ENCODE results near the gene XCR1. TPM values are rescaled to one million over a fixed set of nuclear protein-coding genes. Genes with fewer than 3 reads are reported as not detected.
"Not testable (repeated sequence)": the region's sequence is repeated elsewhere in the genome, so short reads cannot be mapped to it uniquely, and the experiment has no call there.

XCR1 gene
- total and polyA plus RNA-seq, 9 donors: under 0.01 to 1.2 (median 0.05) TPM; not detected in 2

- WGBS, 3 donors: 78 to 97% (median 83%) methylated on average over 2 of the region's 2 CpGs
These were observed 33.3 kb upstream of the XCR1 start for GRCh38 chr3:46060551-46060950.

GRCh38 chr3:46059432-46059831 lies 32.1 kb upstream of the XCR1 start:
- no peak for TF ChIP-seq CTCF (IDR thresholded peaks at IDR 0.05)
- DNase-seq: no peak
- H3K27me3 ChIP-seq: no peaks in the 10 kb centered on the region
- H3K4me1 ChIP-seq (ENCODE audit: insufficient read depth): peaks cover 4% of the 10 kb centered on the region
- intact Hi-C loops (cut with DNase I): no loop called here
- no peak overlapping the region for H3K4me3 ChIP-seq
- no peaks in the 10 kb centered on the region for H3K36me3 ChIP-seq
- WGBS, 3 donors: 58 to 86% (median 61%) methylated on average over 3 of the region's 3 CpGs
- H3K9me3 ChIP-seq: no peaks in the 10 kb centered on the region
- no peak overlapping the region for H3K27ac ChIP-seq

More at GRCh38 chr3:46060551-46060950, 33.3 kb upstream of the XCR1 start:
- Histone ChIP-seq H3K9me3 (no peaks in the 10 kb centered on the region), H3K36me3 (no peaks in the 10 kb centered on the region), H3K27me3 (no peaks in the 10 kb centered on the region), H3K27ac (no peak overlapping the region), H3K4me1 (ENCODE audit: insufficient read depth) (peaks cover 4% of the 10 kb centered on the region), H3K4me3 (no peak overlapping the region)
- intact Hi-C loops (cut with DNase I): loop anchor here in 1 of 4 donors (5.0 kb wide), 1 partner anchor 108 kb away; no protein-coding TSS in a partner anchor
- no peak for DNase-seq
- no peak for TF ChIP-seq CTCF (IDR thresholded peaks at IDR 0.05)

- no peaks in the 10 kb centered on the region for H3K36me3 ChIP-seq
- H3K9me3 ChIP-seq: no peaks in the 10 kb centered on the region
- no peak overlapping the region for H3K4me3 ChIP-seq
- H3K4me1 ChIP-seq (ENCODE audit: insufficient read depth): peaks cover 4% of the 10 kb centered on the region
- 75 to 91% (median 87%) methylated on average over 1 of the region's 1 CpG for WGBS, 3 donors
- DNase-seq: no peak
- H3K27me3 ChIP-seq: no peaks in the 10 kb centered on the region
- TF ChIP-seq CTCF (IDR thresholded peaks at IDR 0.05) (no peak), POLR2A (IDR thresholded peaks at IDR 0.05) (no peak), EP300 (IDR thresholded peaks at IDR 0.05) (no peak)
- intact Hi-C loops (cut with DNase I): no loop called here
- no peak overlapping the region for H3K27ac ChIP-seq
These were observed 31.7 kb upstream of the XCR1 start for GRCh38 chr3:46058981-46059380.

GRCh38 chr3:46057716-46058115 lies 30.4 kb upstream of the XCR1 start:
- Histone ChIP-seq H3K27me3 (no peaks in the 10 kb centered on the region), H3K36me3 (no peaks in the 10 kb centered on the region), H3K9me3 (no peaks in the 10 kb centered on the region), H3K4me1 (ENCODE audit: insufficient read depth) (peaks cover 2% of the 10 kb centered on the region), H3K4me3 (no peak overlapping the region), H3K27ac (no peak overlapping the region)
- intact Hi-C loops (cut with DNase I): no loop called here
- DNase-seq: no peak
- WGBS, 3 donors: 61 to 92% (median 61%) methylated on average over 3 of the region's 3 CpGs
- TF ChIP-seq CTCF (IDR thresholded peaks at IDR 0.05) (no peak), POLR2A (IDR thresholded peaks at IDR 0.05) (no peak), EP300 (IDR thresholded peaks at IDR 0.05) (no peak)

- H3K4me3 ChIP-seq: no peak overlapping the region
These were observed 29.4 kb upstream of the XCR1 start for GRCh38 chr3:46056686-46057085.

GRCh38 chr3:46053761-46054515 lies 26.7 kb upstream of the XCR1 start:
- intact Hi-C loops (cut with DNase I); H3K9me3 ChIP-seq; H3K27ac ChIP-seq; H3K27me3 ChIP-seq; DNase-seq; H3K4me1 ChIP-seq (ENCODE audit: insufficient read depth); H3K4me3 ChIP-seq; H3K36me3 ChIP-seq: not testable (repeated sequence)
- WGBS, 3 donors: 71 to 79% (median 77%) methylated on average over 13 of the region's 13 CpGs

More at GRCh38 chr3:46056686-46057085, 29.4 kb upstream of the XCR1 start:
- Histone ChIP-seq H3K4me1 (ENCODE audit: insufficient read depth) (no peaks in the 10 kb centered on the region), H3K27ac (no peak overlapping the region), H3K27me3 (no peaks in the 10 kb centered on the region), H3K9me3 (no peaks in the 10 kb centered on the region), H3K36me3 (no peaks in the 10 kb centered on the region)
- no peak for TF ChIP-seq CTCF (IDR thresholded peaks at IDR 0.05)
- TF ChIP-seq EP300 (IDR thresholded peaks at IDR 0.05): no peak
- no peak for TF ChIP-seq POLR2A (IDR thresholded peaks at IDR 0.05)
- intact Hi-C loops (cut with DNase I): no loop called here
- no peak for DNase-seq
- WGBS, 3 donors: 79 to 86% (median 85%) methylated on average over 2 of the region's 2 CpGs

- H3K36me3 ChIP-seq; H3K4me3 ChIP-seq; H3K27me3 ChIP-seq; intact Hi-C loops (cut with DNase I); DNase-seq; H3K27ac ChIP-seq; H3K9me3 ChIP-seq; H3K4me1 ChIP-seq (ENCODE audit: insufficient read depth): not testable (repeated sequence)
- 67 to 76% (median 72%) methylated on average over 8 of the region's 8 CpGs for WGBS, 3 donors
These were observed 26.0 kb upstream of the XCR1 start for GRCh38 chr3:46053265-46053664.
